Right lung (tissue), 5 donors: Measurements from ENCODE around the gene DDX56. TPM values are rescaled to one million over a fixed set of nuclear protein-coding genes. Genes with fewer than 3 reads are reported as not detected.

Source experiments
- polyA plus RNA-seq, 5 donors: library from polyadenylated mRNA; unstranded; fragments of 120-200 nt; gene quantifications; one replicate each; pipeline versions ENCODE4 v1.2.1 to v1.2.3, GENCODE V29; 2013; ENCODE audit warnings: inconsistent platforms in 1 of 5, low replicate concordance in 1 of 5; ENCODE audit not compliant: insufficient read length in 5 of 5, insufficient read depth in 1 of 5

Gene DDX56
- polyA plus RNA-seq, 5 donors = 63.1 to 82.2 (median 73.7) TPM

Other genes starting within 250 kb of the DDX56 start
- gene CAMK2B, start 248.3 kb downstream of the DDX56 start, polyA plus RNA-seq = under 1 TPM; 0.73 to 0.96 (median 0.85) TPM
- gene NUDCD3, start 83.2 kb downstream of the DDX56 start, polyA plus RNA-seq = 10 to 100 TPM; 79.4 to 95.3 (median 83.8) TPM
- gene NPC1L1, start 32.6 kb downstream of the DDX56 start, polyA plus RNA-seq = under 1 TPM; 0.21 to 0.42 (median 0.33) TPM
- gene TMED4, start 8.3 kb upstream of the DDX56 start, polyA plus RNA-seq = 100 to 1,000 TPM in 1 of 5 donors, 10 to 100 TPM in 4; 88.1 to 104 (median 93.4) TPM
- 10 to 100 TPM; 40.6 to 58.8 (median 53.7) TPM for gene OGDH, start 32.7 kb upstream of the DDX56 start, polyA plus RNA-seq
- gene ZMIZ2, start 174.9 kb upstream of the DDX56 start, polyA plus RNA-seq = 10 to 100 TPM; 47.0 to 73.6 (median 68.6) TPM
- 1,000 to 10,000 TPM; 1,042 to 1,297 (median 1,129) TPM for gene PPIA, start 222.8 kb upstream of the DDX56 start, polyA plus RNA-seq